ENCODE measurements around the gene RSAD2. TPM values are rescaled to one million over a fixed set of nuclear protein-coding genes. Genes with fewer than 3 reads are reported as not detected.

RSAD2 gene
- total and polyA plus RNA-seq, 9 of the 15 experiments (the other 6 are each of a cell fraction or from before 2014, with no cell fraction given) = 0.15 to 1.4 (median 0.28) TPM

DNA sequence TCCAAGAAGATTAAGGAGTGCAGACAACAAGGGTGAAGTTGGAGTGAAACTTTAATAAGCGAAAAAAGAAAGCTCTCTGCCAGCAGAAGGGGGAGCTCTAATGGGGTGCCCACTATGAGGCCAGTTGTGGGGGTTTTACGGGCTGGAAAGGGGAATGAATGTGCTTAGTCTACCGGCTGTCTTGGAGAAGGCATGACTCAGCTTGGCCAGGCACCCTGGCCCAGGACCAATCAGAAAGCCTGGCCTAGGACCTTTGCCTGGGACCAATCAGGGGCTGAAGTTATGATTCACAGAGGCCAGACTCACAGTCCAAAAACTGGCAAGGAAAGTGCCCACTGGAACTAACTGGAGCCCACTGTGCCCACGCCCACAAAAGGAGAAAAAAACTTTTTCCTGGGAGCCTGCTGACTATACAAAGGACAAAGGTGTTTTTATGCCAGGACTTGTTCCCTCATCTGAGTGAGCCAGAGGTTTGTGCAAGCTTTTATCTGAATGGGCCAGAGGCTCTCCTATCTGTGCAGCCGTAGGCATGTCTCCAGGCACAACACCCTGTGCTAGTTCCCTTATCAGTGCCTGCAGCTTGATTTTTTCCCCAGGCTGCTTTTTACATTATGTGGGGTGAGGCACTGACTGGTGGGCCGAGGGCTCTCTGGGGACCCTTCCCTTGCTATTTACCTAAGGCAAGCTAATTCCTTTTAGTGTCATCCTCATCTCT, 30.5 kb upstream of the RSAD2 start (continued):
- TF ChIP-seq TFAP4 (CRISPR knock-in tag; IDR thresholded peaks at IDR 0.05; ENCODE audit: borderline replicate concordance) (peak; percentile 74; the same call in 1 of the 2 replicates), MBD2 (IDR thresholded peaks at IDR 0.05; ENCODE audit: borderline replicate concordance, low read depth) (peak; percentile 79), C11orf30 (IDR thresholded peaks at IDR 0.05; ENCODE audit: low read depth) (peak; percentile 82), ZNF589 (CRISPR knock-in tag; IDR thresholded peaks at IDR 0.05; ENCODE audit: low read depth) (peak; percentile 97), ATF4 (CRISPR knock-in tag; IDR thresholded peaks at IDR 0.05) (peak; percentile 75), SMAD1 (IDR thresholded peaks at IDR 0.05; ENCODE audit: low read depth, low read length, partially characterized antibody) (peak; percentile 94), ZC3H4 (CRISPR knock-in tag; IDR thresholded peaks at IDR 0.05; ENCODE audit: borderline replicate concordance) (no peak), ZKSCAN1 (IDR thresholded peaks at IDR 0.05; ENCODE audit: low read depth, low read length) (0 out of 2 replicates have a peak, but pooled peaks have one; percentile 35), NBN (IDR thresholded peaks at IDR 0.05; ENCODE audit: low read depth) (peak; percentile 90), KLF16 (IDR thresholded peaks at IDR 0.05) (peak; percentile 99), ZNF79 (CRISPR knock-in tag; IDR thresholded peaks at IDR 0.05; ENCODE audit: low read depth) (0 out of 2 replicates have a peak, but pooled peaks have one; percentile 35), RUNX1 (IDR thresholded peaks at IDR 0.05; ENCODE audit: low read depth) (peak; percentile 90; the same call in 1 of the 2 replicates), KHSRP (IDR thresholded peaks at IDR 0.05) (peak; percentile 83), NCOA1 (IDR thresholded peaks at IDR 0.05; ENCODE audit: low read depth) (peak; percentile 72), ELF1 (tag; IDR thresholded peaks at IDR 0.05) (no peak), CHAMP1 (IDR thresholded peaks at IDR 0.05) (peak; percentile 93), KLF6 (CRISPR knock-in tag; IDR thresholded peaks at IDR 0.05; ENCODE audit: borderline replicate concordance) (peak; percentile 65; the same call in 1 of the 2 replicates), CSDE1 (IDR thresholded peaks at IDR 0.05) (no peak)
- TF ChIP-seq, protein P1, sequence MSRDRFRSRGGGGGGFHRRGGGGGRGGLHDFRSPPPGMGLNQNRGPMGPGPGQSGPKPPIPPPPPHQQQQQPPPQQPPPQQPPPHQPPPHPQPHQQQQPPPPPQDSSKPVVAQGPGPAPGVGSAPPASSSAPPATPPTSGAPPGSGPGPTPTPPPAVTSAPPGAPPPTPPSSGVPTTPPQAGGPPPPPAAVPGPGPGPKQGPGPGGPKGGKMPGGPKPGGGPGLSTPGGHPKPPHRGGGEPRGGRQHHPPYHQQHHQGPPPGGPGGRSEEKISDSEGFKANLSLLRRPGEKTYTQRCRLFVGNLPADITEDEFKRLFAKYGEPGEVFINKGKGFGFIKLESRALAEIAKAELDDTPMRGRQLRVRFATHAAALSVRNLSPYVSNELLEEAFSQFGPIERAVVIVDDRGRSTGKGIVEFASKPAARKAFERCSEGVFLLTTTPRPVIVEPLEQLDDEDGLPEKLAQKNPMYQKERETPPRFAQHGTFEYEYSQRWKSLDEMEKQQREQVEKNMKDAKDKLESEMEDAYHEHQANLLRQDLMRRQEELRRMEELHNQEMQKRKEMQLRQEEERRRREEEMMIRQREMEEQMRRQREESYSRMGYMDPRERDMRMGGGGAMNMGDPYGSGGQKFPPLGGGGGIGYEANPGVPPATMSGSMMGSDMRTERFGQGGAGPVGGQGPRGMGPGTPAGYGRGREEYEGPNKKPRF (IDR thresholded peaks at IDR 0.05; ENCODE audit: low read depth, low read length) = no peak
- TF ChIP-seq, protein P2, sequence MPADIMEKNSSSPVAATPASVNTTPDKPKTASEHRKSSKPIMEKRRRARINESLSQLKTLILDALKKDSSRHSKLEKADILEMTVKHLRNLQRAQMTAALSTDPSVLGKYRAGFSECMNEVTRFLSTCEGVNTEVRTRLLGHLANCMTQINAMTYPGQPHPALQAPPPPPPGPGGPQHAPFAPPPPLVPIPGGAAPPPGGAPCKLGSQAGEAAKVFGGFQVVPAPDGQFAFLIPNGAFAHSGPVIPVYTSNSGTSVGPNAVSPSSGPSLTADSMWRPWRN (IDR thresholded peaks at IDR 0.05; ENCODE audit: low read depth) = peak; percentile 88
